ENCODE data around the gene NOL11.

NOL11 gene

GRCh38 chr17:67733449-67733848, 15.7 kb downstream of the NOL11 start:
- no peak overlapping the region for H3K4me3 ChIP-seq (replicated peaks; ENCODE audit: low read depth, low read length)
- no peak for TF ChIP-seq CTCF (IDR thresholded peaks at IDR 0.05; ENCODE audit: low read depth, low read length, missing control alignments)
- DNase-seq (ENCODE audit: extremely low read depth, low read depth): no peak

- no peak for TF ChIP-seq CTCF (IDR thresholded peaks at IDR 0.05; ENCODE audit: low read depth, low read length, missing control alignments)
- no peak overlapping the region for H3K4me3 ChIP-seq (replicated peaks; ENCODE audit: low read depth, low read length)
- DNase-seq (ENCODE audit: extremely low read depth, low read depth): no peak
Measured at GRCh38 chr17:67737145-67737544, 19.4 kb downstream of the NOL11 start.

GRCh38 chr17:67742025-67742424, 24.3 kb downstream of the NOL11 start:
- no peak for DNase-seq (ENCODE audit: extremely low read depth, low read depth)
- H3K4me3 ChIP-seq (replicated peaks; ENCODE audit: low read depth, low read length): no peak overlapping the region
- TF ChIP-seq CTCF (IDR thresholded peaks at IDR 0.05; ENCODE audit: low read depth, low read length, missing control alignments): no peak

- no peak for DNase-seq (ENCODE audit: extremely low read depth, low read depth)
- no peak overlapping the region for H3K4me3 ChIP-seq (replicated peaks; ENCODE audit: low read depth, low read length)
- TF ChIP-seq CTCF (IDR thresholded peaks at IDR 0.05; ENCODE audit: low read depth, low read length, missing control alignments): no peak
Measured at GRCh38 chr17:67746704-67747571, 29.2 kb downstream of the NOL11 start.

- H3K4me3 ChIP-seq (replicated peaks; ENCODE audit: low read depth, low read length): no peak overlapping the region
- no peak for TF ChIP-seq CTCF (IDR thresholded peaks at IDR 0.05; ENCODE audit: low read depth, low read length, missing control alignments)
- DNase-seq (ENCODE audit: extremely low read depth, low read depth): no peak
Measured at GRCh38 chr17:67747681-67748235, 30.0 kb downstream of the NOL11 start.

- H3K4me3 ChIP-seq (replicated peaks; ENCODE audit: low read depth, low read length): no peak overlapping the region
- TF ChIP-seq CTCF (IDR thresholded peaks at IDR 0.05; ENCODE audit: low read depth, low read length, missing control alignments): no peak
- no peak for DNase-seq (ENCODE audit: extremely low read depth, low read depth)
Measured at GRCh38 chr17:67750067-67750466, 32.3 kb downstream of the NOL11 start.
